GM18951 (cell line): Measurements from ENCODE around the gene DENND1A.

Experiments
- POLR2A ChIP-seq: IDR thresholded peaks from 4 replicates; pipeline ENCODE4 v1.6.1; 2011; ENCODE audit warnings: mild to moderate bottlenecking; ENCODE audit not compliant: insufficient read length, insufficient read depth; ENCODE audit errors: extremely low read depth
- in situ Hi-C: fragments of 300-500 bp; cut with MboI; formaldehyde crosslinking; loops from one replicate; pipeline ENCODE4 v1.12.0; 2022; ENCODE audit warnings: low sequenced_read_pairs, mixed read lengths, inconsistent platforms; ENCODE audit not compliant: unreplicated experiment

Gene DENND1A

GRCh38 chr9:123453076-123453667 is 476.8 kb downstream of the DENND1A start:
- no peak for TF ChIP-seq POLR2A
- in situ Hi-C loops = no loop called here

GRCh38 chr9:123450996-123451395 is 478.9 kb downstream of the DENND1A start:
- in situ Hi-C loops = no loop called here
- no peak for TF ChIP-seq POLR2A

DNA sequence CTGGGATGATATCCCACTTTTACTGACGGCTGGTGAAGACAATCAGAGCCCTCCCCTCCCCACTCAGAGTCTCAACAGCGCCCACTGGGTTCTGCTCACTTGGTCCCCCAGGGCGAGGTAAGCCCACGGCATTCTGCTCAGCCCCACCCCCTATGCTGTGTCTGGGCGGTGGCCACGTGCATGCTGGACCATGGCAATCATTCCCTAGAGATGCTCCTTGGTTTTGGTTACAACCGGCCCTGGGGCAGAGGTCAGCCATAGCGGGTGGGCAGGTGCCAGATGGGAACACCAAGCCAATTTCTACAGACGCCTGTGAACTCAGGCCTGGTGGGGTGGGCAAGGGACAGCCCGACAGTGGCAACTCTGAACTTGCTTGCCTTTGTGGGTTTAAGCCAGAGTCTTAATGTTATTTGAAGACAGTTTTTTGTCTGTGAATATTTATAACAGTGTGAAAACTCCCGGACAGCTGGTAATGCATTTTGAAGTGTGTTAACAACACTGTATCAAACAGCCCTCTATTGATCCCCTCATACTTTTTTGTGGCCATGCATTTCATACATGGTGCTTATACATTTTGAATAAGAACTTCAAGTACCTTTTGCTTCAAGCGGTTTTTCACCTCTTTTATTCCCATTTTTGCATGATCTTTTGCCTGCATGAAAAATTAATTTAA is 479.7 kb downstream of the DENND1A start:
- in situ Hi-C loops = no loop called here
- TF ChIP-seq POLR2A = no peak

GRCh38 chr9:123447934-123448646 is 481.8 kb downstream of the DENND1A start:
- TF ChIP-seq POLR2A = no peak
- in situ Hi-C loops = no loop called here

GRCh38 chr9:123445981-123446610 is 483.8 kb downstream of the DENND1A start:
- no peak for TF ChIP-seq POLR2A
- in situ Hi-C loops = no loop called here

- in situ Hi-C loops = no loop called here
These were observed 484.8 kb downstream of the DENND1A start for GRCh38 chr9:123445116-123445515.

GRCh38 chr9:123441769-123442168 is 488.2 kb downstream of the DENND1A start:
- no peak for TF ChIP-seq POLR2A
- in situ Hi-C loops = no loop called here

More at GRCh38 chr9:123445116-123445515, 484.8 kb downstream of the DENND1A start:
- no peak for TF ChIP-seq POLR2A

GRCh38 chr9:123440256-123440655 is 489.7 kb downstream of the DENND1A start:
- in situ Hi-C loops = no loop called here

GRCh38 chr9:123438821-123439220 is 491.1 kb downstream of the DENND1A start:
- in situ Hi-C loops = no loop called here
- TF ChIP-seq POLR2A = no peak

More at GRCh38 chr9:123440256-123440655, 489.7 kb downstream of the DENND1A start:
- no peak for TF ChIP-seq POLR2A

DNA sequence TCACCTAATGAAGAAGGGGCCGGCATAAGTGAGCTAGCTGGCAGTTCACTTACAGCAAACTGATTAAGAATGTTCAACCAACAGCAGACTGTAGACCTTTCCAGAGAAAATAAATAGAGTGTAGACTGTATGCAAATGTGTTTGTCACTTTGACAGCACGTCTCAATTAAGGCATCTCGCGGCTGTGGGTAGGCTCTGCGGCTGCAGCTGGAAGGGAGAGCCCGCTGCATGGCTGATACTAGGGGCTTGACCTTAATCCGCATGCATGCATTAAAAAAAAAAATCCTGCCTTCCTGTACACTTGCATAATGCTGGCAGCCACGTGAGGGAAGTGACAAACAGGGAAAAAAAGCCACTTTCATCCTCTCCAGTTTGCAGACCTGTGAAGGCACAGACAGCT is 491.6 kb downstream of the DENND1A start:
- no peak for TF ChIP-seq POLR2A
- in situ Hi-C loops = no loop called here

DNA sequence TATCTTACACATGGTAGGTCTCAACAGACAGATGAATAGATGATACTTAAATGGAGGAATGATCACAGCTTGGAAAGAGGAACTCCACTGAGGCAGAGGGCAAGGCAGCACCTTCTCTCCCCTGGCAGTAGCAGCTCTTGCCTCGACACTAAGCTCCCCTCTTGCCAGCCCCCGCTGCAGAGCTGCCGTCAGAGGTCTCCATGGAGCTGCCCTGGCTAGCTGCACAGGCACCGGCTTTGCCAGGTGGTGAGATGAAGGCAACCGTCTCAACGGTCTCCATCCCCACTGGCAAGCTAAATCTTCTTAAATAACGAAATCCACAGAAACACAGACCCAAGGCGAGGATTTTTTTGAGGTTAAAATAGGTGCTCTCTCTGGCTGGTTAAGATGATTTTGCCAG is 492.7 kb downstream of the DENND1A start:
- in situ Hi-C loops = no loop called here
- TF ChIP-seq POLR2A = no peak

DNA sequence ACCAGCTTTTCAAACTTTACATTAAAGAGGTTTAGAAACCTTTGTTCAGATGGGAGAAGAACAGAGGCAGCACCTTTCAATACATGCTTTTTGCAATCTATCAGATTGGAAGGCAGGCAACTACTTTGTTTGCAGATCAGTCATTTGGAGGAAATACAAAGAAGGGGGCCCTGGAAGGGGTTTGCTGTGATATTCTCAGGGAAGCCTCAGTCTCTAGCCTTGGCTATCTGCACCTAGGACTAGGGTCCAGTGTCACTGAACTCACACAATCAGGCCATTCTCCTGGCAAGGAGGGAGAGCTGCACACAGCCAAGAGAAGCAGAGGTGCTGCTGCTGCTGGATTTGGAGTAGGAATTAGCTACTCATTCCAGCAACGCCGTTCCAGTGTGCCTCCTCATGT is 494.5 kb downstream of the DENND1A start:
- in situ Hi-C loops = no loop called here
- TF ChIP-seq POLR2A = no peak

DNA sequence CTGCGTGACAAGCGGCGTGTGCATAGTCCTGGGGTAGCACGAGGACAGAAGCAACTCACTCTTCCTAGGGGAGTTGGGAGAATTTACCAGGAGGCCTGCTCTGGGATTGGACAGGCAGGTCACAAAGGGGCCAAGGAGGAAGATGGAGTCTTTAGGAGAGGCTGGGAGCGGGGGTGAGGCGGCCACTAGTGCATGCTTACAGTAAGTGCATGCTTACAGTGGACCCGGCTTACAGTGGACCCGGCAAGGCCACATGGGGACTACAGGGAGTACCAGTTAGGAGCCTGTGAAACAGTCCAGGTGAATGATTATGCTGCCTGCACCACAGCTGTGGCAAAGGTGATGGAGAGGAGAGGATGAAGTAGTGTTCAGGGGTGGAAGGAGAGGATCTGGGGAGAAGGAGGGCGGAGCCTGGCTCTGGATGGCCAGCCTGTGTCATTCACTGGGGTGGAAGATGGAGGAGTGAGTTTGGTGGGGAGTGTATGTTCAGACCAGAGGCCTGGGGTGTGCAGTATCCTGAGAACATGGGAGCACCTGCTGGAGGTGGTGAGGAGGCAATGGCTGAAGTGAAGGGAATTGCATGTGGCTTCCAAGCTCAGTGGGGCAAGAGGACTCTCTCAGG is 495.2 kb downstream of the DENND1A start:
- TF ChIP-seq POLR2A = no peak
- in situ Hi-C loops = no loop called here
